Measurements from ENCODE around the gene DOC2B. TPM values are rescaled to one million over a fixed set of nuclear protein-coding genes. Genes with fewer than 3 reads are reported as not detected.

DOC2B gene
- total RNA-seq, 1 experiment from 2014 or later, result not detected

GRCh38 chr17:156094-156621 lies 25.3 kb downstream of the DOC2B start:
- CTCF ChIA-PET, result interaction anchor here (1.0 kb wide), 1 partner anchor 256 kb away, joined by 5 read pairs; no protein-coding TSS in a partner anchor

GRCh38 chr17:155576-155975 lies 25.9 kb downstream of the DOC2B start:
- Mint-ChIP-seq H3K4me3 (ENCODE audit: unreplicated experiment) (no peak overlapping the region), H3K4me1 (ENCODE audit: low read depth, unreplicated experiment) (no peaks in the 10 kb centered on the region), H3K27me3 (ENCODE audit: insufficient read depth, unreplicated experiment) (peaks cover 8% of the 10 kb centered on the region), H3K9me3 (ENCODE audit: unreplicated experiment) (no peaks in the 10 kb centered on the region), H3K36me3 (ENCODE audit: insufficient read depth, unreplicated experiment) (no peaks in the 10 kb centered on the region), H3K27ac (ENCODE audit: unreplicated experiment) (no peak overlapping the region)
- H3K27me3 ChIP-seq (replicated peaks; ENCODE audit: control insufficient read depth, insufficient read depth, low read length), result no peaks in the 10 kb centered on the region
- intact Hi-C loops (cut with micrococcal nuclease; ENCODE audit: unreplicated experiment), result no loop called here
- no peaks in the 10 kb centered on the region for H3K36me3 ChIP-seq (ENCODE audit: control insufficient read depth, insufficient read depth, low read length)
- no peaks in the 10 kb centered on the region for H3K4me1 ChIP-seq
- no peaks in the 10 kb centered on the region for H3K9me3 ChIP-seq
- no peak overlapping the region for H3K4me3 ChIP-seq (ENCODE audit: low read depth, low read length)
- TF ChIP-seq CTCF (IDR thresholded peaks at IDR 0.05; ENCODE audit: insufficient read depth in 1 of 2, low read depth in 1 of 2, low read length in 1 of 2, severe bottlenecking in 1 of 2, unreplicated experiment in 1 of 2), result no peak
- BruUV-seq (replicated peaks), result no TSS peak
- POLR2A ChIA-PET, result no interaction called here
- CTCF ChIA-PET, result interaction anchor here (1.0 kb wide), 1 partner anchor 257 kb away, joined by 5 read pairs; no protein-coding TSS in a partner anchor
- no peak for DNase-seq

More at GRCh38 chr17:156094-156621, 25.3 kb downstream of the DOC2B start:
- Mint-ChIP-seq H3K36me3 (ENCODE audit: insufficient read depth, unreplicated experiment) (no peaks in the 10 kb centered on the region), H3K4me3 (ENCODE audit: unreplicated experiment) (no peak overlapping the region), H3K27me3 (ENCODE audit: insufficient read depth, unreplicated experiment) (peaks cover 10% of the 10 kb centered on the region), H3K4me1 (ENCODE audit: low read depth, unreplicated experiment) (no peaks in the 10 kb centered on the region), H3K9me3 (ENCODE audit: unreplicated experiment) (no peaks in the 10 kb centered on the region), H3K27ac (ENCODE audit: unreplicated experiment) (no peak overlapping the region)
- BruUV-seq (replicated peaks), result no TSS peak
- Histone ChIP-seq H3K9me3 (no peaks in the 10 kb centered on the region), H3K36me3 (ENCODE audit: control insufficient read depth, insufficient read depth, low read length) (no peaks in the 10 kb centered on the region), H3K27me3 (replicated peaks; ENCODE audit: control insufficient read depth, insufficient read depth, low read length) (no peaks in the 10 kb centered on the region), H3K4me1 (no peaks in the 10 kb centered on the region), H3K4me3 (ENCODE audit: low read depth, low read length) (no peak overlapping the region)
- POLR2A ChIA-PET, result no interaction called here
- no peak for DNase-seq
- intact Hi-C loops (cut with micrococcal nuclease; ENCODE audit: unreplicated experiment), result no loop called here
- no peak for TF ChIP-seq CTCF (IDR thresholded peaks at IDR 0.05; ENCODE audit: insufficient read depth in 1 of 2, low read depth in 1 of 2, low read length in 1 of 2, severe bottlenecking in 1 of 2, unreplicated experiment in 1 of 2)

GRCh38 chr17:153851-154250 lies 27.6 kb downstream of the DOC2B start:
- intact Hi-C loops (cut with micrococcal nuclease; ENCODE audit: unreplicated experiment), result no loop called here
- Mint-ChIP-seq H3K9me3 (ENCODE audit: unreplicated experiment) (no peaks in the 10 kb centered on the region), H3K4me1 (ENCODE audit: low read depth, unreplicated experiment) (no peaks in the 10 kb centered on the region), H3K4me3 (ENCODE audit: unreplicated experiment) (no peak overlapping the region), H3K36me3 (ENCODE audit: insufficient read depth, unreplicated experiment) (no peaks in the 10 kb centered on the region), H3K27ac (ENCODE audit: unreplicated experiment) (no peak overlapping the region), H3K27me3 (ENCODE audit: insufficient read depth, unreplicated experiment) (peaks cover 13% of the 10 kb centered on the region)
- no peaks in the 10 kb centered on the region for H3K27me3 ChIP-seq (replicated peaks; ENCODE audit: control insufficient read depth, insufficient read depth, low read length)
- no peak for TF ChIP-seq CTCF (IDR thresholded peaks at IDR 0.05; ENCODE audit: insufficient read depth in 1 of 2, low read depth in 1 of 2, low read length in 1 of 2, severe bottlenecking in 1 of 2, unreplicated experiment in 1 of 2)
- no TSS peak for BruUV-seq (replicated peaks)
- no peaks in the 10 kb centered on the region for H3K4me1 ChIP-seq
- no peak overlapping the region for H3K4me3 ChIP-seq (ENCODE audit: low read depth, low read length)
- H3K36me3 ChIP-seq (ENCODE audit: control insufficient read depth, insufficient read depth, low read length), result no peaks in the 10 kb centered on the region
- no peak for DNase-seq
- ChIA-PET POLR2A (no interaction called here), CTCF (no interaction called here)
- no peaks in the 10 kb centered on the region for H3K9me3 ChIP-seq

Data from Caco-2 (cell line).